Psoas muscle (tissue), 8 donors: Measurements from ENCODE around the gene COA1. TPM values are rescaled to one million over a fixed set of nuclear protein-coding genes. Genes with fewer than 3 reads are reported as not detected.

Experiments
- ATAC-seq, 4 donors: fragments of 200-7000 bp; cut with Tn5 transposase; one replicate each; pipeline ENCODE4 v1.9.1; 2020; ENCODE audit warnings: moderate library complexity in 3 of 4, mild to moderate bottlenecking in 2 of 4
- DNase-seq, 2 donors: peaks; one replicate each; pipeline ENCODE4 v3.0.0-alpha.2; 2020
- H3K27ac ChIP-seq: fragments of 200-600 bp; one replicate; pipeline ENCODE4 v1.8.0; 2022
- H3K27me3 ChIP-seq, 3 donors: fragments of 200-600 bp in 1 of 3; one replicate each; pipeline versions ENCODE4 v1.6.1 to v1.8.0; 2013 to 2022; ENCODE audit warnings: low read length in 2 of 3, mild to moderate bottlenecking in 2 of 3, moderate library complexity in 1 of 3; ENCODE audit not compliant: insufficient read depth in 3 of 3
- H3K36me3 ChIP-seq, 2 donors: fragments of 200-600 bp in 1 of 2; one replicate each; pipeline versions ENCODE4 v1.6.1 to v1.8.0; 2013 to 2022; ENCODE audit warnings: low read depth in 1 of 2, mild to moderate bottlenecking in 1 of 2, moderate library complexity in 1 of 2; ENCODE audit not compliant: insufficient read depth in 1 of 2
- H3K4me1 ChIP-seq: fragments of 200-600 bp; one replicate; pipeline ENCODE4 v1.8.0; 2022
- H3K4me3 ChIP-seq: fragments of 200-600 bp; one replicate; pipeline ENCODE4 v1.8.0; 2022; ENCODE audit warnings: mild to moderate bottlenecking
- H3K9me3 ChIP-seq: fragments of 200-600 bp; one replicate; pipeline ENCODE4 v1.8.0; 2022
- CTCF ChIP-seq: fragments of 200-600 bp; IDR thresholded peaks from one replicate; pipeline ENCODE4 v1.8.0; 2022; ENCODE audit warnings: antibody characterized with exemption
- WGBS, 3 donors: extraction: QIAGEN DNeasy Blood & Tissue Kit; methylation state at CpG; one replicate each; pipeline versions ENCODE4 v1.1.6 to v1.1.7; 2013; 5-methylcytosine and 5-hydroxymethylcytosine counted together
- intact Hi-C, 2 donors: fragments of 100-400 bp; cut with DNase I; formaldehyde crosslinking; loops; one replicate each; pipeline versions ENCODE4 v1.11.0 to v1.14.2; 2022
- polyA plus RNA-seq, 3 donors: library from polyadenylated mRNA; stranded (reverse); fragments of 200-250 nt; gene quantifications; one replicate each; pipeline ENCODE4 v1.2.3, GENCODE V29; 2013
- total RNA-seq, 4 donors: library from RNA; stranded (reverse); fragmentation: NEBNext Ultra II Directional in 2 of 4; extraction: Animal tissue kit (Norgen Biotek cat#: 25700) in 2 of 4; gene quantifications; one replicate each; pipeline versions ENCODE4 v1.2.1 to v1.2.4, GENCODE V29; 2021 to 2023
- donor health status: healthy with polysubstance abuse.
- donor health status: DM: no; HTN: no; CAD: no; lungs with moderate emphysema.
- donor health status: Bipolar disorder and iron deficiency.
- donor health status: healthy.
- donor health status: DM: yes; HTN: yes; CAD: no.
- donor health status: DM: no; HTN: no; CAD: no.
- donor health status: DM: no; HTN: no; CAD: no.
- donor health status: DM: yes; HTN: yes; CAD: no.

COA1 gene
- total and polyA plus RNA-seq, 7 donors, result 41.5 to 74.9 (median 60.5) TPM

GRCh38 chr7:43653891-43654504, 75.3 kb downstream of the COA1 start:
- 85 to 90% (median 89%) methylated on average over 4 of the region's 4 CpGs for WGBS, 3 donors
- Histone ChIP-seq H3K27me3 (no peaks in the 10 kb centered on the region), H3K9me3 (no peaks in the 10 kb centered on the region), H3K36me3 (no peaks in the 10 kb centered on the region), H3K4me1 (peaks cover 32% of the 10 kb centered on the region), H3K4me3 (no peak overlapping the region), H3K27ac (no peak overlapping the region)
- no peak for DNase-seq
- no peak for TF ChIP-seq CTCF
- intact Hi-C loops, result no loop called here
- no peak for ATAC-seq

- DNase-seq, result no peak
- Histone ChIP-seq H3K36me3 (no peaks in the 10 kb centered on the region), H3K27me3 (no peaks in the 10 kb centered on the region), H3K4me3 (no peak overlapping the region), H3K4me1 (peaks cover 33% of the 10 kb centered on the region), H3K9me3 (no peaks in the 10 kb centered on the region), H3K27ac (no peak overlapping the region)
- ATAC-seq, result no peak
- intact Hi-C loops, result no loop called here
- 92 to 97% (median 96%) methylated on average over 4 of the region's 4 CpGs for WGBS, 3 donors
- TF ChIP-seq CTCF, result no peak
Measured at GRCh38 chr7:43653466-43653865, 75.9 kb downstream of the COA1 start.

- Histone ChIP-seq H3K9me3 (no peaks in the 10 kb centered on the region), H3K36me3 (no peaks in the 10 kb centered on the region), H3K4me1 (peaks cover 42% of the 10 kb centered on the region), H3K27ac (peak overlapping the region; percentile 55), H3K4me3 (no peak overlapping the region), H3K27me3 (no peaks in the 10 kb centered on the region)
- no peak for DNase-seq
- ATAC-seq, result no peak
- intact Hi-C loops, result no loop called here
- TF ChIP-seq CTCF, result no peak
Measured at GRCh38 chr7:43652364-43652763, 77.0 kb downstream of the COA1 start.

GRCh38 chr7:43650457-43651052, 78.8 kb downstream of the COA1 start:
- Histone ChIP-seq H3K4me1 (peaks cover 54% of the 10 kb centered on the region), H3K36me3 (peaks cover 0 to 4% of the 10 kb centered on the region in 2 donors), H3K4me3 (no peak overlapping the region), H3K27ac (peak overlapping the region; percentile 55), H3K27me3 (no peaks in the 10 kb centered on the region), H3K9me3 (no peaks in the 10 kb centered on the region)
- intact Hi-C loops, result no loop called here
- WGBS, 3 donors, result 21 to 29% (median 28%) methylated on average over 9 of the region's 9 CpGs
- no peak for TF ChIP-seq CTCF
- no peak for ATAC-seq
- no peak for DNase-seq
